ENCODE results near the gene ELANE.

GRCh38 chr19:810883-811489, 41.1 kb upstream of the ELANE start:
- TF ChIP-seq CTCF (IDR thresholded peaks at IDR 0.05), result no peak
- no peak for TF ChIP-seq ZFX (IDR thresholded peaks at IDR 0.05; ENCODE audit: borderline replicate concordance)

Measured in 22Rv1 (cell line).